ENCODE data around the gene BCL2L14.

Gene BCL2L14

GRCh38 chr12:12121061-12121460, 50.3 kb downstream of the BCL2L14 start:
- TF ChIP-seq CREB1 (IDR thresholded peaks at IDR 0.05; ENCODE audit: low read depth): no peak
- TF ChIP-seq RAD21 (IDR thresholded peaks at IDR 0.05; ENCODE audit: low read depth): no peak
- no peak for TF ChIP-seq NFIC (IDR thresholded peaks at IDR 0.05)
- no peak for TF ChIP-seq EP300 (IDR thresholded peaks at IDR 0.05; ENCODE audit: borderline replicate concordance)
- no peak for TF ChIP-seq USF1 (IDR thresholded peaks at IDR 0.05)
- TF ChIP-seq TAF1 (IDR thresholded peaks at IDR 0.05; ENCODE audit: low read depth): no peak
- TF ChIP-seq TEAD4 (IDR thresholded peaks at IDR 0.05): no peak
- TF ChIP-seq EGR1 (IDR thresholded peaks at IDR 0.05): no peak
- no peak for TF ChIP-seq FOXM1 (IDR thresholded peaks at IDR 0.05; ENCODE audit: borderline replicate concordance, low read depth)
- no peak for TF ChIP-seq YY1 (IDR thresholded peaks at IDR 0.05; ENCODE audit: low read depth)
- no peak for TF ChIP-seq ZBTB7A (IDR thresholded peaks at IDR 0.05; ENCODE audit: low read depth)

- TF ChIP-seq CREB1 (IDR thresholded peaks at IDR 0.05; ENCODE audit: low read depth) (no peak), EP300 (IDR thresholded peaks at IDR 0.05; ENCODE audit: borderline replicate concordance) (no peak)
Observed at GRCh38 chr12:12123036-12123604, 52.4 kb downstream of the BCL2L14 start.

- no peak for TF ChIP-seq TEAD4 (IDR thresholded peaks at IDR 0.05)
- TF ChIP-seq EP300 (IDR thresholded peaks at IDR 0.05; ENCODE audit: borderline replicate concordance): no peak
- TF ChIP-seq EGR1 (IDR thresholded peaks at IDR 0.05): no peak
- TF ChIP-seq ZBTB7A (IDR thresholded peaks at IDR 0.05; ENCODE audit: low read depth): no peak
- no peak for TF ChIP-seq NFIC (IDR thresholded peaks at IDR 0.05)
- TF ChIP-seq TCF12 (IDR thresholded peaks at IDR 0.05; ENCODE audit: low read depth): no peak
- no peak for TF ChIP-seq MAX (IDR thresholded peaks at IDR 0.05)
- TF ChIP-seq USF1 (IDR thresholded peaks at IDR 0.05): no peak
- TF ChIP-seq YY1 (IDR thresholded peaks at IDR 0.05; ENCODE audit: low read depth): no peak
- no peak for TF ChIP-seq TAF1 (IDR thresholded peaks at IDR 0.05; ENCODE audit: low read depth)
- TF ChIP-seq REST (IDR thresholded peaks at IDR 0.05; ENCODE audit: low read depth): no peak
- TF ChIP-seq CEBPB (IDR thresholded peaks at IDR 0.05): no peak
- no peak for TF ChIP-seq FOXM1 (IDR thresholded peaks at IDR 0.05; ENCODE audit: borderline replicate concordance, low read depth)
- TF ChIP-seq CREB1 (IDR thresholded peaks at IDR 0.05; ENCODE audit: low read depth): no peak
- TF ChIP-seq RAD21 (IDR thresholded peaks at IDR 0.05; ENCODE audit: low read depth): no peak
Observed at GRCh38 chr12:12126551-12126950, 55.8 kb downstream of the BCL2L14 start.

- TF ChIP-seq YY1 (IDR thresholded peaks at IDR 0.05; ENCODE audit: low read depth) (no peak), NFIC (IDR thresholded peaks at IDR 0.05) (no peak), CREB1 (IDR thresholded peaks at IDR 0.05; ENCODE audit: low read depth) (no peak), ZBTB7A (IDR thresholded peaks at IDR 0.05; ENCODE audit: low read depth) (no peak), FOXM1 (IDR thresholded peaks at IDR 0.05; ENCODE audit: borderline replicate concordance, low read depth) (no peak), CEBPB (IDR thresholded peaks at IDR 0.05) (no peak), TEAD4 (IDR thresholded peaks at IDR 0.05) (no peak), RAD21 (IDR thresholded peaks at IDR 0.05; ENCODE audit: low read depth) (no peak), TCF12 (IDR thresholded peaks at IDR 0.05; ENCODE audit: low read depth) (no peak), TAF1 (IDR thresholded peaks at IDR 0.05; ENCODE audit: low read depth) (no peak), USF1 (IDR thresholded peaks at IDR 0.05) (no peak), REST (IDR thresholded peaks at IDR 0.05; ENCODE audit: low read depth) (no peak), EP300 (IDR thresholded peaks at IDR 0.05; ENCODE audit: borderline replicate concordance) (no peak), MAX (IDR thresholded peaks at IDR 0.05) (no peak), EGR1 (IDR thresholded peaks at IDR 0.05) (no peak)
Observed at GRCh38 chr12:12127304-12127703, 56.6 kb downstream of the BCL2L14 start.

GRCh38 chr12:12128670-12129069, 57.9 kb downstream of the BCL2L14 start:
- TF ChIP-seq ZBTB7A (IDR thresholded peaks at IDR 0.05; ENCODE audit: low read depth) (no peak), REST (IDR thresholded peaks at IDR 0.05; ENCODE audit: low read depth) (no peak), TCF12 (IDR thresholded peaks at IDR 0.05; ENCODE audit: low read depth) (no peak), EP300 (IDR thresholded peaks at IDR 0.05; ENCODE audit: borderline replicate concordance) (no peak), YY1 (IDR thresholded peaks at IDR 0.05; ENCODE audit: low read depth) (no peak), CEBPB (IDR thresholded peaks at IDR 0.05) (no peak), FOXM1 (IDR thresholded peaks at IDR 0.05; ENCODE audit: borderline replicate concordance, low read depth) (no peak), TEAD4 (IDR thresholded peaks at IDR 0.05) (no peak), NFIC (IDR thresholded peaks at IDR 0.05) (no peak), EGR1 (IDR thresholded peaks at IDR 0.05) (no peak), USF1 (IDR thresholded peaks at IDR 0.05) (no peak), MAX (IDR thresholded peaks at IDR 0.05) (no peak), CREB1 (IDR thresholded peaks at IDR 0.05; ENCODE audit: low read depth) (no peak), TAF1 (IDR thresholded peaks at IDR 0.05; ENCODE audit: low read depth) (no peak), RAD21 (IDR thresholded peaks at IDR 0.05; ENCODE audit: low read depth) (no peak)

Data from Ishikawa (cell line).